Naive B cell (primary cell): ENCODE measurements around the gene TAF5L. TPM values are rescaled to one million over a fixed set of nuclear protein-coding genes. Genes with fewer than 3 reads are reported as not detected.

Experiments used
- ATAC-seq, 2 donors: fragments of 150-1000 bp; cut with Tn5 transposase; 2 replicates each; pipeline ENCODE4 v1.10.0; 2021; ENCODE audit warnings: low read depth in 2 of 2, mild to moderate bottlenecking in 2 of 2, moderate library complexity in 2 of 2
- DNase-seq: peaks from one replicate; pipeline ENCODE4 v3.0.0; 2022
- H3K27ac Mint-ChIP-seq, 6 donors: one replicate each; pipeline ENCODE4 v1.8.0; 2020 to 2022; ENCODE audit warnings: mild to moderate bottlenecking in 6 of 6, mixed read lengths in 6 of 6, moderate library complexity in 5 of 6, inconsistent platforms in 2 of 6
- H3K27me3 Mint-ChIP-seq, 3 donors: one replicate each; pipeline ENCODE4 v1.8.0; 2021 to 2022; ENCODE audit warnings: mixed read lengths in 3 of 3, mild to moderate bottlenecking in 1 of 3
- H3K36me3 Mint-ChIP-seq, 2 donors: one replicate each; pipeline ENCODE4 v1.8.0; 2020 to 2022; ENCODE audit warnings: mixed read lengths in 2 of 2, inconsistent platforms in 1 of 2, mild to moderate bottlenecking in 1 of 2
- H3K4me1 Mint-ChIP-seq, 3 donors: one replicate each; pipeline ENCODE4 v1.8.0; 2020 to 2022; ENCODE audit warnings: mixed read lengths in 3 of 3, inconsistent platforms in 1 of 3, mild to moderate bottlenecking in 1 of 3, moderate library complexity in 1 of 3
- H3K4me3 Mint-ChIP-seq, 8 donors: one replicate each; pipeline ENCODE4 v1.8.0; 2020 to 2022; ENCODE audit warnings: mild to moderate bottlenecking in 8 of 8, mixed read lengths in 8 of 8, moderate library complexity in 8 of 8, inconsistent platforms in 2 of 8
- H3K9me3 Mint-ChIP-seq, 7 donors: one replicate each; pipeline ENCODE4 v1.8.0; 2020 to 2022; ENCODE audit warnings: mixed read lengths in 7 of 7, mild to moderate bottlenecking in 5 of 7, inconsistent platforms in 2 of 7, moderate library complexity in 1 of 7
- polyA plus RNA-seq, 6 donors: library from polyadenylated mRNA; unstranded; fragments of 300-500 nt; fragmentation: Illumina TruSeq; gene quantifications; one replicate each; pipeline ENCODE4 v1.2.3, GENCODE V29; 2021; ENCODE audit warnings: low read depth in 6 of 6

The TAF5L gene
- polyA plus RNA-seq: 1 to 10 TPM; 4.5 to 7.8 (median 5.1) TPM

- peak within 1 kb of the TSS; percentile 93 to 99 (median 98) for H3K27ac Mint-ChIP-seq
- no peaks in the 10 kb centered on the region for H3K36me3 Mint-ChIP-seq
- H3K4me3 Mint-ChIP-seq: peak within 1 kb of the TSS; percentile 95 to 99 (median 98)
- DNase-seq (peak; percentile 90), ATAC-seq (peak; percentile 89 to 92)
- no peaks in the 10 kb centered on the region for H3K9me3 Mint-ChIP-seq
- H3K4me1 Mint-ChIP-seq: peaks cover 43 to 46% (median 43%) of the 10 kb centered on the region in 3 donors
- no peaks in the 10 kb centered on the region for H3K27me3 Mint-ChIP-seq
Observed at GRCh38 chr1:229625915-229626831, at the start of gene TAF5L, which contains the start of gene URB2. TSS of gene TAF5L (minus strand) at chr1:229626122. CDS start at chr1:229614482, 11,640 bp downstream. TSS of gene URB2 (plus strand) at chr1:229626247. CDS start at chr1:229627634, 1,387 bp downstream.

DNA sequence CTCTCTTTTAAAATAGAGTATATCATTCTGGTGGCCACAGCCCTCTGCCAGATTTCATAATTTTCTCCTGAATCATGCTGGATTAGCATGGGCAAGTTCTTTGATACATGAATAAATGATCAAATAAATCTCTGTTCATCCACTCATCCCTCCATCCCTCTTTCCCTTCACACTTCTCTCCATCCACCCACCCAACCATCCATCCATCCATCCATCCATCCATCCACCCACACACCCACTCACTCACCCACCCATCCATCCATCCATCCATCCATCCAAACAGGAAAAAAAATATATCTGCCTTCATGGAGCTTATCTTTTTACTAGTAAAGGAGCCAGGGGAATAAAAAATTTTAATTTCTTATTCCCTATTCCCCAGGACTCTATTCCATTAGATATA, 49.5 kb upstream of the TAF5L start:
- H3K36me3 Mint-ChIP-seq: no peaks in the 10 kb centered on the region

GRCh38 chr1:229674042-229674441, 48.1 kb upstream of the TAF5L start:
- H3K36me3 Mint-ChIP-seq: no peaks in the 10 kb centered on the region
- peak overlapping the region in 1 of 6 donors; percentile 69 for H3K27ac Mint-ChIP-seq
- DNase-seq: no peak
- peaks cover 0 to 2% (median 0%) of the 10 kb centered on the region in 7 donors for H3K9me3 Mint-ChIP-seq
- no peak overlapping the region for H3K4me3 Mint-ChIP-seq
- no peaks in the 10 kb centered on the region for H3K27me3 Mint-ChIP-seq
- H3K4me1 Mint-ChIP-seq: peaks cover 0 to 7% (median 0%) of the 10 kb centered on the region in 3 donors
- ATAC-seq: no peak

More for the DNA sequence above, 49.5 kb upstream of the TAF5L start:
- Mint-ChIP-seq H3K27ac (peak overlapping the region in 2 of 6 donors; percentile 3 to 38), H3K27me3 (no peaks in the 10 kb centered on the region), H3K9me3 (peaks cover 0 to 2% (median 0%) of the 10 kb centered on the region in 7 donors), H3K4me3 (no peak overlapping the region), H3K4me1 (peaks cover 0 to 7% (median 0%) of the 10 kb centered on the region in 3 donors)
- DNase-seq: no peak
- ATAC-seq: no peak

DNA sequence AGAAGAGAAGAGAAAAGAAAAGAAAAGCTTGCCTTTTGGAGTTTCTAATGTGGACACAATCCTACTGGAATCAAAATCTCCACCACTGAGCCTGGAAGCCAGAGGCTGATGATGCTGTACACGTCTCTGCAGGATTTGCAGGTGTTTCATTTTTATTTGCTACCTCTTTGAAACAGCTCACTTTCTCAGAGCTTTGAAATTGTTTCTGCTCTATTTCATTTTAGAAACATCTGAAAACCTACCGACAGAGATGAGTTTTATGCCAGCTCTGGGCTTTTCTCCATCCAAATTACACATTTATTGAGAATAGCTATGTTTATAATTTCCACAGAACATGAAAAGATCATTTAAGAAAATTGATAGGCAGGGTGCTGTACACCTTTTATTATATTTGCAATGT, 46.3 kb upstream of the TAF5L start:
- Mint-ChIP-seq H3K27me3 (no peaks in the 10 kb centered on the region), H3K4me1 (peaks cover 0 to 10% (median 0%) of the 10 kb centered on the region in 3 donors), H3K9me3 (peaks cover 0 to 2% (median 0%) of the 10 kb centered on the region in 7 donors), H3K4me3 (no peak overlapping the region), H3K36me3 (no peaks in the 10 kb centered on the region), H3K27ac (peak overlapping the region in 1 of 6 donors; percentile 11)
- no peak for DNase-seq
- no peak for ATAC-seq

GRCh38 chr1:229671310-229671709, 45.4 kb upstream of the TAF5L start:
- H3K4me3 Mint-ChIP-seq: no peak overlapping the region
- H3K4me1 Mint-ChIP-seq: peaks cover 0 to 10% (median 0%) of the 10 kb centered on the region in 3 donors
- DNase-seq (no peak), ATAC-seq (no peak)
- peaks cover 0 to 2% (median 0%) of the 10 kb centered on the region in 7 donors for H3K9me3 Mint-ChIP-seq
- no peaks in the 10 kb centered on the region for H3K36me3 Mint-ChIP-seq
- H3K27ac Mint-ChIP-seq: no peak overlapping the region
- no peaks in the 10 kb centered on the region for H3K27me3 Mint-ChIP-seq

DNA sequence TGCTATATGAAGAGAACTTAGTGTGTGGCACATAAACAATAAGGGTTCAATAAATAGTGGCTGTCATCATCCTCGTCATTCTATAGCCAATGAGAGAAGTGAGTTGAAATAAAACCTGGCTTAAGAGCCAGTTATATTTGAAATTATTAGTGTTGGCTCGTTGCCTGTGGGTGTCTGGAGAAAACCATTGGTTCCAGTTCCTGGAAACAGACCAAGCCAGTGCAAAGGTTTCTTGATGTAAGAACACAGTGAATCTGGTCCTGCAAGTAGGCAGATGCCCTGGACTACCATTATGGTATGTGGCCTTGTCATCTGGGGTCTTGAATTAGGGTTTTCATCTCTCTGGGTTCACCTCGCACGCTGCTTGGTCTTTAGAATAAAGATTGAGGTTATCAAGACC, 43.4 kb upstream of the TAF5L start:
- H3K4me3 Mint-ChIP-seq: no peak overlapping the region
- H3K4me1 Mint-ChIP-seq: peaks cover 0 to 8% (median 0%) of the 10 kb centered on the region in 3 donors
- no peaks in the 10 kb centered on the region for H3K27me3 Mint-ChIP-seq
- no peaks in the 10 kb centered on the region for H3K36me3 Mint-ChIP-seq
- no peaks in the 10 kb centered on the region for H3K9me3 Mint-ChIP-seq
- H3K27ac Mint-ChIP-seq: no peak overlapping the region
- ATAC-seq (no peak), DNase-seq (no peak)

DNA sequence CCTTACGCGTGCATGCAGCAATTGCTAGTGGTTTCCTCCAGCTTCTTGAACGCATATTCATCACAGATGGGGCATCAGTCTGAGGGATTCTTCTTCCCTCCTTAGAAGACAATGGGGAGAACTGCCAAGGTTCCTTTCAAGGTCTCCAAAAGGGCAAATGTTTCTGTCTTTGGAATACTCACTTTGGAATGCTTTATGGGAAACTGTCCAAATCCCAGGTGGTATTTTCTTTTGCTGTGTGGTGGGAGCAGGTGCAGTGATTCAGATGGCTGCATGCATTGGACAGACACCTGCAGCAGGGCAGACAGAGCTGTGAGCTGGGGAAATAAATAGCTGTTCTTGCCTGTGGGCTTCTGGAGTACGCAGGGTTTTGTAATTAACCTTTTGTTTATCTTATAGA, 40.7 kb upstream of the TAF5L start:
- peaks cover 1 to 4% (median 4%) of the 10 kb centered on the region in 3 donors for H3K4me1 Mint-ChIP-seq
- peaks cover under 1% of the 10 kb centered on the region in 2 donors for H3K36me3 Mint-ChIP-seq
- H3K27me3 Mint-ChIP-seq: no peaks in the 10 kb centered on the region
- DNase-seq (no peak), ATAC-seq (no peak)
- H3K4me3 Mint-ChIP-seq: no peak overlapping the region
- H3K27ac Mint-ChIP-seq: no peak overlapping the region
- H3K9me3 Mint-ChIP-seq: no peaks in the 10 kb centered on the region

DNA sequence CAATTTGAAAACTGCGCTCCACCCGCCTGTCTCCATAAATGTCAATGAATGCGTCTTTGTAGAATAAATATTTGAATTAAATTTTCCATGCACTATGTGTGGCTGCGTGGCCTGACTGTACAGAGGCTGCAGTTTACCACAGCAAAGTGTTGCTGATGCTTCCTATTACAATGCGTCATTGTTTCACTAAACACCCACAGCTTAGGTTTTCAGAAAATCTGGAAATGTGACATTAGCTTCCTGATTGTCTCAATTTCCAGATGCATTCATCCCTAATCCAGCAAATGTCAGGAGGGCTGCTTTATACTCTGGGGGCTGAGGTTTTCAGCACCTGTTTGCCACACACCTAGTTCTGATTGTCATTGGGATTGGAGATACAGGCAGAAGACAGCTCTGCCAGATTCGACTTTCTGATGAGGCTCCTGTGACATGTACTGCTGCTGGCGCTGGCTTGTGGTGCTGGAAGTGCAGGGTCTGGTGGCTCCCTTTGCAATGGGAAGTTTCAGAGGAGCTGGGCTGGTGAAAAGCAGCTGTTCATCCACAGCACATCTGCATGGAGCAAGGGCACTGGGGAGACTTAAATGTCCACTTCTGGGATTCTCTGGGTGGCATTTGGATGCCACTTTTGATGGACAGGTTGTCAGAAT, 40.1 kb upstream of the TAF5L start:
- Mint-ChIP-seq H3K27ac (no peak overlapping the region), H3K9me3 (no peaks in the 10 kb centered on the region), H3K4me3 (no peak overlapping the region), H3K4me1 (peaks cover 6 to 10% (median 8%) of the 10 kb centered on the region in 3 donors), H3K36me3 (peaks cover 6% of the 10 kb centered on the region in 2 donors), H3K27me3 (no peaks in the 10 kb centered on the region)
- no peak for ATAC-seq
- no peak for DNase-seq

DNA sequence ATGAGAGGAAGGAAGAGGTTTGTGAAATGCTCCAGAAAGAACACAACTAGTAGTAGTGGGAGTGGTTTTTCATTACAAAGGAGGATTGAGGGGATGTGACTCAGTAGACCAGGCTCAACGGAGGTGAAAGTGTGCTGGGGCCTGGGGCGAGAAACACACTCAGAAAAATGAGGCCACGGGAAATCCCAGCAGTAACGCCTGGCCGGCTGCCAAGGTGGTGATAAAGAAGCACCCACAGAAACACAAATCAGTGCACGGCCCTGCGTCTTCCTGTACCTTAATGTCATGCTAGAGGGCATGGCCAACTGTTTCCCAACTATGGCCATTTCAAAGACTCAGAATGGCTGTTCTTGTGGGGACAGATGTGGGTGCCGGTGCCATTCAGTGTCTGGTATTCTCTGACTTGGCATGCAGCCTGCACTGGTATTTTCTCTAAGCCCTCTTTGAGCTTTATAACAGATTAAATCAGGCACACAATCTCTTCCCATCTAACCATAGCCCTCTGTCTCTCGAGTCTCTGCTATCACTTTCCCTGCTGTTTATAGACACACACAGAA, 38.3 kb upstream of the TAF5L start:
- Mint-ChIP-seq H3K4me3 (no peak overlapping the region), H3K9me3 (no peaks in the 10 kb centered on the region), H3K27me3 (no peaks in the 10 kb centered on the region), H3K27ac (no peak overlapping the region), H3K4me1 (peaks cover 6 to 11% (median 8%) of the 10 kb centered on the region in 3 donors), H3K36me3 (peaks cover 10 to 11% of the 10 kb centered on the region in 2 donors)
- ATAC-seq: peak; percentile 76 to 78
- peak; percentile 61 for DNase-seq

- DNase-seq (no peak), ATAC-seq (no peak)
- Mint-ChIP-seq H3K4me3 (no peak overlapping the region), H3K9me3 (no peaks in the 10 kb centered on the region), H3K27ac (peak overlapping the region in 3 of 6 donors; percentile 21 to 71 (median 38)), H3K27me3 (no peaks in the 10 kb centered on the region), H3K4me1 (peaks cover 5 to 11% (median 6%) of the 10 kb centered on the region in 3 donors), H3K36me3 (peaks cover 16% of the 10 kb centered on the region in 2 donors)
Observed at GRCh38 chr1:229661897-229662296, 36.0 kb upstream of the TAF5L start.

- ATAC-seq (peak; percentile 86 to 92), DNase-seq (peak; percentile 72)
- Mint-ChIP-seq H3K4me3 (no peak overlapping the region), H3K9me3 (no peaks in the 10 kb centered on the region), H3K36me3 (peaks cover 16% of the 10 kb centered on the region in 2 donors), H3K27ac (peak overlapping the region in 3 of 6 donors; percentile 38 to 84 (median 71)), H3K27me3 (no peaks in the 10 kb centered on the region), H3K4me1 (peaks cover 5 to 11% (median 6%) of the 10 kb centered on the region in 3 donors)
Observed at GRCh38 chr1:229661022-229661877, 35.3 kb upstream of the TAF5L start.

DNA sequence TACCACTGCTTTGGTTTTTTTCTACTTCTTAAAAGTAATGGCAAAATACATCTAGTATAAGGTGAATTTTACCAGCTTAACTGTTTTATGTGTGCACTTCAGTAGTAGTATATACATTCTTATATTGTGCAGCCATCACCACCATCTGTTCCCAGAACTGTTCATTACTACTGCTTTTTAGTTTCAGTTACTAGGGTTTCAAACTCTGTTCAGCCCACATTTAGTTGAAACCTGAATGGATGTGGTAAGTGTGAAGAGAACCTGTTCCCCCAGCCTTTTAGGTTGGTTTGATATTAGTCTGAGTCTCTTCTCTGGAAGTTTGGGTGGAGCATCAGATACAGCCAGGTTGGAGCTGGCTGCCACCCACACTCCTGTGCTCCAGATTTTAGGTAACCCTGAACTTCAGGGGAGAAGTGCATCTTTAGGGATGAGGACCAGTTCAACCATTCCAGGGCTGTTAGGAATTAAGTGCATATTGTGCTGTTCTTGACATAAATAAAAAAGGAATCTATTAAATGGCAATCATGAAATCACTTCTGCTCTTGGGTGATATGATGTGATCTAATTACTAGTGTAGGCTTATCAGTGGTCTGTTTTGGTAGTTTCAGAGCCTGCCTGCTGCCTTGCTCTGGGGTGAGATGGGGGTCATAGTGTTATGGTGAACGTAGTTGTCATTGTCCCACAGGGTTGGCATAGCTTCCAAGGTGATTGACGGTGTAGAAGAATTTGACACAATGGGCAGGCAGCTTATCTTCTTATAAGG, 32.3 kb upstream of the TAF5L start:
- Mint-ChIP-seq H3K27me3 (no peaks in the 10 kb centered on the region), H3K27ac (peak overlapping the region in 2 of 6 donors; percentile 61 to 62), H3K36me3 (peaks cover 16 to 30% of the 10 kb centered on the region in 2 donors)

More for the DNA sequence above, 32.3 kb upstream of the TAF5L start:
- DNase-seq (no peak), ATAC-seq (no peak)
- no peaks in the 10 kb centered on the region for H3K9me3 Mint-ChIP-seq
- H3K4me3 Mint-ChIP-seq: no peak overlapping the region
- H3K4me1 Mint-ChIP-seq: peaks cover 5 to 11% (median 6%) of the 10 kb centered on the region in 3 donors
